WTC11 (cell line): Measurements from ENCODE around the gene BRMS1L.

Experiments
- CREM ChIP-seq: sonication (generic); formaldehyde crosslinking; IDR thresholded peaks from 2 replicates; pipeline ENCODE4 v1.8.1; 2022; ENCODE audit warnings: mild to moderate bottlenecking, missing genetic modification reagents, moderate library complexity
- CTCF ChIP-seq: fragments of 200-600 bp; IDR thresholded peaks from 2 replicates; pipeline ENCODE4 v1.8.0; 2022; ENCODE audit warnings: antibody characterized with exemption
- GRHL2 ChIP-seq: fragments of 250-450 bp; sonication (Bioruptor Pico); IDR thresholded peaks from 2 replicates; pipeline ENCODE4 v1.8.0; 2022; ENCODE audit warnings: mild to moderate bottlenecking, moderate library complexity; ENCODE audit not compliant: insufficient replicate concordance, severe bottlenecking
- MAX ChIP-seq: sonication (generic); formaldehyde crosslinking; IDR thresholded peaks from 2 replicates; pipeline ENCODE4 v1.8.0; 2022; ENCODE audit warnings: mild to moderate bottlenecking, missing genetic modification reagents
- SP1 ChIP-seq: sonication (generic); formaldehyde crosslinking; conservative IDR thresholded peaks from 2 replicates; pipeline ENCODE4 v1.8.1; 2022; ENCODE audit warnings: missing genetic modification reagents
- TCF7 ChIP-seq: sonication (generic); formaldehyde crosslinking; IDR thresholded peaks from 2 replicates; pipeline ENCODE4 v1.8.0; 2022; ENCODE audit warnings: mild to moderate bottlenecking, low read depth, missing genetic modification reagents, moderate library complexity
- ZMAT4 ChIP-seq: fragments of 250-450 bp; sonication (Bioruptor Pico); IDR thresholded peaks from 2 replicates; pipeline ENCODE4 v1.9.0; 2021; ENCODE audit warnings: mild to moderate bottlenecking
- ZNF281 ChIP-seq: sonication (generic); formaldehyde crosslinking; IDR thresholded peaks from 2 replicates; pipeline ENCODE4 v1.8.0; 2023; ENCODE audit warnings: mild to moderate bottlenecking, missing genetic modification reagents
- ZNF396 ChIP-seq: fragments of 250-450 bp; sonication (Bioruptor Pico); IDR thresholded peaks from 2 replicates; pipeline ENCODE4 v1.8.0; 2021; ENCODE audit warnings: mild to moderate bottlenecking, moderate library complexity, borderline replicate concordance

GRCh38 chr14:35911097-35911496 is 85.0 kb downstream of the BRMS1L start:
- TF ChIP-seq CTCF (no peak), CREM (CRISPR knock-in tag) (no peak), TCF7 (CRISPR knock-in tag) (no peak), ZMAT4 (CRISPR knock-in tag) (no peak), MAX (CRISPR knock-in tag) (no peak), GRHL2 (no peak), SP1 (CRISPR knock-in tag) (no peak), ZNF281 (CRISPR knock-in tag) (no peak), ZNF396 (no peak)
